Activated CD4-positive, alpha-beta T cell treated with anti-CD3 and anti-CD28 coated beads, Interleukin-2, amount 10 ng/mL, durations not matched to agents 24 days and 14 days (primary cell): ENCODE measurements around the gene FRYL. TPM values are rescaled to one million over a fixed set of nuclear protein-coding genes. Genes with fewer than 3 reads are reported as not detected.
"Not testable (repeated sequence)": the region's sequence is repeated elsewhere in the genome, so short reads cannot be mapped to it uniquely, and the experiment has no call there.

Experiments used
- DNase-seq: peaks from one replicate; pipeline ENCODE4 v3.0.0; 2022
- H3K27ac Mint-ChIP-seq: one replicate; pipeline ENCODE4 v1.8.0; 2022; ENCODE audit warnings: mild to moderate bottlenecking, mixed read lengths
- H3K27me3 Mint-ChIP-seq: one replicate; pipeline ENCODE4 v1.8.0; 2022; ENCODE audit warnings: mixed read lengths
- H3K36me3 Mint-ChIP-seq: one replicate; pipeline ENCODE4 v1.8.0; 2022; ENCODE audit warnings: low read depth, mild to moderate bottlenecking, mixed read lengths
- H3K4me1 Mint-ChIP-seq: one replicate; pipeline ENCODE4 v1.8.0; 2021; ENCODE audit warnings: mixed read lengths
- H3K4me3 Mint-ChIP-seq: one replicate; pipeline ENCODE4 v1.8.0; 2022; ENCODE audit warnings: mild to moderate bottlenecking, moderate library complexity, mixed read lengths
- H3K9me3 Mint-ChIP-seq: one replicate; pipeline ENCODE4 v1.8.0; 2021; ENCODE audit warnings: mixed read lengths
- intact Hi-C: fragments of 100-400 bp; cut with micrococcal nuclease; formaldehyde crosslinking; loops from one replicate; pipeline ENCODE4 v1.15.1; 2023
- total RNA-seq: library from RNA; stranded (reverse); gene quantifications from 2 replicates; pipeline ENCODE4 v1.2.3, GENCODE V29; 2022

Gene FRYL
- total RNA-seq, 1 donor from 2014 or later: 66.0 TPM

- intact Hi-C loops: no loop called here
- Mint-ChIP-seq H3K4me3 (no peak overlapping the region), H3K4me1 (no peaks in the 10 kb centered on the region), H3K9me3 (no peaks in the 10 kb centered on the region), H3K27me3 (no peaks in the 10 kb centered on the region), H3K27ac (no peak overlapping the region), H3K36me3 (peaks cover 3% of the 10 kb centered on the region)
- no peak for DNase-seq
Measured at GRCh38 chr4:48692044-48692443, 88.0 kb downstream of the FRYL start.

DNA sequence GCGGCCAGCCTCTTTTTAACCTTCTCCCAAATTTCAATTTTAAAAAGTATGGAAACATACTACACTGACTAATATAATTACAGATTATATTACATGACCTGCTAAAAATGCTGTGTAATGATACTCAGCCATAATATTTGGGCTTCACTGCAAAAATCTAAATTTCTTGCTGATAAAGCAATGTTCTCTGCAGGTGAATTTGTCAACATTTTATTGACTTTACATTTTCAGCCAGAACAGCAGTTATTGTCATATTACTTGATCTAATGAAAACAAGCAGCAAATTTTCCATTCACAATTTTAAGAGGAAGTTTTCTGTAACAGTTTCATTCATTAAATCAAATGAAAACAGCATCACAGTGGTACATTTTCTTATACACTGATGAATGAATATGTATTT is 91.1 kb downstream of the FRYL start:
- DNase-seq: no peak
- Mint-ChIP-seq H3K4me1 (peaks cover 6% of the 10 kb centered on the region), H3K9me3 (no peaks in the 10 kb centered on the region), H3K36me3 (peaks cover under 1% of the 10 kb centered on the region), H3K4me3 (no peak overlapping the region), H3K27me3 (no peaks in the 10 kb centered on the region), H3K27ac (no peak overlapping the region)
- intact Hi-C loops: no loop called here

GRCh38 chr4:48687313-48688051 is 92.6 kb downstream of the FRYL start:
- Mint-ChIP-seq H3K27me3 (no peaks in the 10 kb centered on the region), H3K9me3 (no peaks in the 10 kb centered on the region), H3K27ac (no peak overlapping the region), H3K4me1 (peaks cover 8% of the 10 kb centered on the region), H3K4me3 (no peak overlapping the region), H3K36me3 (peaks cover 9% of the 10 kb centered on the region)
- no peak for DNase-seq
- intact Hi-C loops: no loop called here

DNA sequence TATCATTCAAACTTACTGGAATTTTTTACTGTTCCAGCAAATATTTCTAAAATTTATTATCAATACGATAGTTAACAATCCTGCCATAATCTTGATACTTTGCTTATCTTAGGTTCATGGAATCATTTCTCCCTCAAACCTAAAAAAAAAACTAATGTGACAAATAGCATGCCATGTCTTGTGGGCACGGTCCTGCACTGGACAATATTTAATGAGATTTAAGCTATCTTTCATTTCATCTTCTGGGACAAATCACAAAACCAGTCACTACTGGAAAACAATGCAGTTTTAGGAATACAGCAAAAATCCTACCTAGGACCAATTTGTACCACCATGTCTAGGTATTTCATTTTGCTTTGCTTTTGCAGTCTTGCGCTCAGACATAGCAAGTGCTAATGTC is 93.7 kb downstream of the FRYL start:
- Mint-ChIP-seq H3K36me3 (peaks cover 13% of the 10 kb centered on the region), H3K9me3 (no peaks in the 10 kb centered on the region), H3K27ac (no peak overlapping the region), H3K4me1 (peaks cover 16% of the 10 kb centered on the region), H3K4me3 (no peak overlapping the region), H3K27me3 (no peaks in the 10 kb centered on the region)
- intact Hi-C loops: no loop called here
- no peak for DNase-seq

- intact Hi-C loops: loop anchor here (5.0 kb wide), 2 partner anchors 148 to 278 kb away; partner anchors contain the start of gene OCIAD1
- no peak for DNase-seq
- peaks cover 24% of the 10 kb centered on the region for H3K4me1 Mint-ChIP-seq
- no peak overlapping the region for H3K4me3 Mint-ChIP-seq
- H3K27ac Mint-ChIP-seq: no peak overlapping the region
- H3K36me3 Mint-ChIP-seq: peaks cover 13% of the 10 kb centered on the region
- no peaks in the 10 kb centered on the region for H3K9me3 Mint-ChIP-seq
- no peaks in the 10 kb centered on the region for H3K27me3 Mint-ChIP-seq
Measured at GRCh38 chr4:48683784-48684666, 96.1 kb downstream of the FRYL start.

- not testable (repeated sequence) for H3K9me3 Mint-ChIP-seq, H3K27me3 Mint-ChIP-seq, DNase-seq, H3K27ac Mint-ChIP-seq, H3K4me3 Mint-ChIP-seq
- peaks cover 15% of the 10 kb centered on the region for H3K36me3 Mint-ChIP-seq
- intact Hi-C loops: loop anchor here (1.0 to 5.0 kb wide), 4 partner anchors 17 to 279 kb away; partner anchors contain the start of genes FRYL and OCIAD1
- peaks cover 24% of the 10 kb centered on the region for H3K4me1 Mint-ChIP-seq
Measured at GRCh38 chr4:48682870-48683269, 97.2 kb downstream of the FRYL start.

DNA sequence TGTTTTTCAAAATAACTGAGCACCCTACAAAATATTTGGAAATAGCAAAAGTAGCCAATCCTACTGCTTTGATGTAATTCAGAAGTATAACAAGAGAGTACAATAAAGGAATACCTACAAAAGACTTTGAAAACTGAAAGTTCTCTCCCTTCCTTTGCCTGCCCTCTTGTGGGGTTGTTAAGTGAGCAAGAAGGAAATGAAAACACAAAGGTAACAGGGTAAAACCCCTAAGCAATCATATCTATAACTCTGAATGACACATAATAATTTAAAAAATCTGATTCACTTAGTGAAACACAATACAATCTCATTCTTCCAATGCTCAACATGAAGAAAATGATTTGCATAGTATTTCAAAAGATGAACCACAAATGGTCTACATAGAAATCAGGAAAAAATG is 98.2 kb downstream of the FRYL start:
- no peaks in the 10 kb centered on the region for H3K27me3 Mint-ChIP-seq
- H3K4me1 Mint-ChIP-seq: peaks cover 24% of the 10 kb centered on the region
- H3K36me3 Mint-ChIP-seq: peaks cover 17% of the 10 kb centered on the region
- H3K9me3 Mint-ChIP-seq: no peaks in the 10 kb centered on the region
- H3K4me3 Mint-ChIP-seq: no peak overlapping the region
- intact Hi-C loops: loop anchor here (1.0 to 5.0 kb wide), 5 partner anchors 18 to 280 kb away; partner anchors contain the start of genes FRYL and OCIAD1
- peak; percentile 68 for DNase-seq
- peak overlapping the region; percentile 42 for H3K27ac Mint-ChIP-seq

DNA sequence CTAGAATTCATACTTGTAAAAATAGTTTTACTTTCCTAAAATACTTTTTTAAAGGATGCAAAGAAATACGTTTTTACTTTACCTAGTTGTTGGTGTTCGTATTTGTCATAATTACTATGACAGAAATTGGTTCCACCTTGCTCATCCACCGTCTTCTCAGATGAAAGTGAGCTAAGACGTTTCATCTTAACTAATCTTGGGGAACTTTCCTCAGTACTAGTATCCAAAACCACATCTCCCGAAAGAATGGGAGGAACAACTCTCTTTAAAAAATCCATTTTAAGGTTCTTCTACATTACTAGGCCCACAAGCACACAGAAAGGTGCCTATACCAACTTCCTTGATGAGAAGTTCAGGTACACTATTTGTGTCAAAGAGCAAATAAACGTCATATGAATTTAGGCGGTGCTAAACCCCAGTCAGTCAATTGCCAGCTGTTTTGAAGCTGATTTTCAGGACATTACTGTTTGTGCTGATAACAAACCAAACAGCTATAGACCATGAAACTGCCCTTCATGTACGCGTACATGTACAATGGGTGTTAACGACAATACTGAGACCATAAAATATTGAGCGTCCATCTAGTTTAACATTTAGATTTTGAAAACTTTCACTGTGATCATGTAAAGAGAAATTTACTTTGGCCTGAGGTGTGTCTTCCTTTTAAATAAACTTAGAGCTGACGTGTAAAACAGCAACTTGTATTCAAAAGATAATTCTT is 99.1 kb downstream of the FRYL start:
- H3K4me1 Mint-ChIP-seq: peaks cover 24% of the 10 kb centered on the region
- DNase-seq: no peak
- H3K9me3 Mint-ChIP-seq: no peaks in the 10 kb centered on the region
- no peaks in the 10 kb centered on the region for H3K27me3 Mint-ChIP-seq
- H3K4me3 Mint-ChIP-seq: no peak overlapping the region
- intact Hi-C loops: loop anchor here (1.0 to 5.0 kb wide), 3 partner anchors 103 to 281 kb away; partner anchors contain the start of gene OCIAD1
- H3K27ac Mint-ChIP-seq: no peak overlapping the region
- H3K36me3 Mint-ChIP-seq: peaks cover 19% of the 10 kb centered on the region

DNA sequence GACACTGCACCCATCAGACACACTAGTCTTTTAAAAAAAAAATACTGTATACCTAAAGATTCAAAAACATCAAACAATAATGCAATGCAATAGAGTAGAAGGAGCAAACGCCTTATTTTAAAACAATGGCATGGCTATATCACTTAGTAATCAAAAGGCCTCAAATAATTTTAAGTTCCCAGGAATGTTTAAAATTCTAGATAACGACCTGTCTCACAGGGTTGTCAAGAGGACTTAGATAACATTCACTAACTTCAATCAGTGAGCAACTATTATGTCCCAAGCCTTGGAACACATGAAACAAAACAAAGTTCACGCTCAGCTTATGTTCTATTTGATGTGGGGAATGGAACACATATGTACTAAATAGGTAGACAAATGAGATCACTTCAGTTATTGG is 106.5 kb downstream of the FRYL start:
- H3K27me3 Mint-ChIP-seq: no peaks in the 10 kb centered on the region
- DNase-seq: no peak
- H3K27ac Mint-ChIP-seq: no peak overlapping the region
- no peak overlapping the region for H3K4me3 Mint-ChIP-seq
- H3K4me1 Mint-ChIP-seq: peaks cover 7% of the 10 kb centered on the region
- intact Hi-C loops: no loop called here
- peaks cover 19% of the 10 kb centered on the region for H3K36me3 Mint-ChIP-seq
- H3K9me3 Mint-ChIP-seq: peaks cover 8% of the 10 kb centered on the region

GRCh38 chr4:48670587-48670986 is 109.5 kb downstream of the FRYL start:
- H3K4me1 Mint-ChIP-seq: peaks cover 14% of the 10 kb centered on the region
- no peak for DNase-seq
- peaks cover 14% of the 10 kb centered on the region for H3K36me3 Mint-ChIP-seq
- H3K27ac Mint-ChIP-seq: no peak overlapping the region
- intact Hi-C loops: no loop called here
- peaks cover 8% of the 10 kb centered on the region for H3K9me3 Mint-ChIP-seq
- H3K4me3 Mint-ChIP-seq: no peak overlapping the region
- H3K27me3 Mint-ChIP-seq: no peaks in the 10 kb centered on the region

DNA sequence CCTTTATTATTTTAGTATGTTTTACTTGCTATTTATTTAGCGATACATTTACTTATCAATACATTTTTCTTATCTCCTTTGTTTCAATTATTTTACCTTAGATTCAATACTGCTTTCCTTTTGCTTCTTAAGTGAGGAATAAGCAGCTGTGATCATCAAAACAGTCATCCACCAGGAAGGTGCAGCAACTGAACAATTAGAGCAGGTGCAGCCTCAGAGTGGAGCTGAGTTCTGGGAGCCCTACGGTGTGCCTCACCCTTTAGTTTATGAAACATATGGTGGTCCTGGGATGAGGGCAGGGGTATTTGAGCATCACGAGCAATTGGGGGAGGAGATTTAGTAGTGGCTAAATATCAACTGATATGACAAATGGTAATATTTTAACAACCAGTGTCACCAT is 111.0 kb downstream of the FRYL start:
- Mint-ChIP-seq H3K4me1 (peaks cover 14% of the 10 kb centered on the region), H3K36me3 (peaks cover 12% of the 10 kb centered on the region), H3K27ac (no peak overlapping the region), H3K9me3 (peaks cover 8% of the 10 kb centered on the region), H3K27me3 (no peaks in the 10 kb centered on the region), H3K4me3 (no peak overlapping the region)
- intact Hi-C loops: no loop called here
- DNase-seq: no peak

- no peaks in the 10 kb centered on the region for H3K27me3 Mint-ChIP-seq
- no peak overlapping the region for H3K27ac Mint-ChIP-seq
- intact Hi-C loops: no loop called here
- H3K36me3 Mint-ChIP-seq: peaks cover 15% of the 10 kb centered on the region
- peaks cover 15% of the 10 kb centered on the region for H3K4me1 Mint-ChIP-seq
- DNase-seq: no peak
- no peak overlapping the region for H3K4me3 Mint-ChIP-seq
- H3K9me3 Mint-ChIP-seq: peaks cover 8% of the 10 kb centered on the region
Measured at GRCh38 chr4:48668254-48669017, 111.6 kb downstream of the FRYL start.

- H3K27ac Mint-ChIP-seq: no peak overlapping the region
- H3K4me1 Mint-ChIP-seq: peaks cover 12% of the 10 kb centered on the region
- peaks cover 8% of the 10 kb centered on the region for H3K9me3 Mint-ChIP-seq
- H3K27me3 Mint-ChIP-seq: no peaks in the 10 kb centered on the region
- H3K36me3 Mint-ChIP-seq: peaks cover 15% of the 10 kb centered on the region
- H3K4me3 Mint-ChIP-seq: no peak overlapping the region
- no peak for DNase-seq
- intact Hi-C loops: no loop called here
Measured at GRCh38 chr4:48667148-48667547, 112.9 kb downstream of the FRYL start.
